Peyer's patch (tissue), 4 donors: Measurements from ENCODE around the gene RFXANK.

Experiments
- POLR2A ChIP-seq, 2 donors: fragments of 450-650 bp; IDR thresholded peaks; one replicate each; pipeline ENCODE4 v1.5.1; 2017; ENCODE audit warnings: antibody characterized with exemption in 2 of 2, mild to moderate bottlenecking in 2 of 2, moderate library complexity in 2 of 2
- TF ChIP-seq, protein P1 (sequence below), 6 experiments: fragments of 450-650 bp in 4 of 6; fragments of 200-600 bp in 2 of 6; sonication (generic) in 1 of 6; IDR thresholded peaks; one replicate each; pipeline ENCODE4 v1.5.1; 2017 to 2019; ENCODE audit warnings: antibody characterized with exemption in 6 of 6, mild to moderate bottlenecking in 3 of 6, moderate library complexity in 1 of 6

DNA sequence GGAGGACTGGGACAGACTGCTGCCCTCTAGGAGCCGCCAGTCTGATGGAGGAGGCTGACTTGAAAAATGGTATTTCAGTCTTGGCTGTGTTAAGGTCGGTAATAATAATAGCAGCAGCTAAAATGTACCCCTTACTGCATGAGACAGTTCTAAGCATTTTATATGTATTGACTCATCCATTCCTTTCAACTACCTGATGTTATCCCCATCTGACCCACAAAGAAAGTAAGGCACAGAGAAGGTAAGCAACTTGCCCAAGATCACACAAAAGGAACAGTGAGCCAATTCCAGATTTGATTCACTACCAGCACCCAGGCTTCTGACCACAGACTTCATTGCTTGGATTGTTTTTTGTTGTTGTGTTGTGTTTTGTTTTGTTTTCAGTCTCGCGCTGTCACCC is 23.7 kb downstream of the RFXANK start:
- TF ChIP-seq, protein P1, sequence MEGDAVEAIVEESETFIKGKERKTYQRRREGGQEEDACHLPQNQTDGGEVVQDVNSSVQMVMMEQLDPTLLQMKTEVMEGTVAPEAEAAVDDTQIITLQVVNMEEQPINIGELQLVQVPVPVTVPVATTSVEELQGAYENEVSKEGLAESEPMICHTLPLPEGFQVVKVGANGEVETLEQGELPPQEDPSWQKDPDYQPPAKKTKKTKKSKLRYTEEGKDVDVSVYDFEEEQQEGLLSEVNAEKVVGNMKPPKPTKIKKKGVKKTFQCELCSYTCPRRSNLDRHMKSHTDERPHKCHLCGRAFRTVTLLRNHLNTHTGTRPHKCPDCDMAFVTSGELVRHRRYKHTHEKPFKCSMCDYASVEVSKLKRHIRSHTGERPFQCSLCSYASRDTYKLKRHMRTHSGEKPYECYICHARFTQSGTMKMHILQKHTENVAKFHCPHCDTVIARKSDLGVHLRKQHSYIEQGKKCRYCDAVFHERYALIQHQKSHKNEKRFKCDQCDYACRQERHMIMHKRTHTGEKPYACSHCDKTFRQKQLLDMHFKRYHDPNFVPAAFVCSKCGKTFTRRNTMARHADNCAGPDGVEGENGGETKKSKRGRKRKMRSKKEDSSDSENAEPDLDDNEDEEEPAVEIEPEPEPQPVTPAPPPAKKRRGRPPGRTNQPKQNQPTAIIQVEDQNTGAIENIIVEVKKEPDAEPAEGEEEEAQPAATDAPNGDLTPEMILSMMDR (IDR thresholded peaks at IDR 0.05) = no peak
- no peak for TF ChIP-seq POLR2A (IDR thresholded peaks at IDR 0.05)
